Type B pancreatic cell (in vitro differentiated cells): Measurements from ENCODE around the gene SYNJ2. TPM values are rescaled to one million over a fixed set of nuclear protein-coding genes. Genes with fewer than 3 reads are reported as not detected.

Source experiments
- DNase-seq: peaks from one replicate; pipeline ENCODE4 v3.0.0; 2021; ENCODE audit warnings: mixed read lengths; ENCODE audit not compliant: unreplicated experiment; ENCODE audit errors: extremely low spot score
- H3K27ac Mint-ChIP-seq: 2 replicates; pipeline ENCODE4 v1.8.0; 2021; ENCODE audit warnings: mild to moderate bottlenecking, mixed read lengths
- H3K27me3 Mint-ChIP-seq: 2 replicates; pipeline ENCODE4 v1.8.0; 2021; ENCODE audit warnings: mixed read lengths
- H3K36me3 Mint-ChIP-seq: 2 replicates; pipeline ENCODE4 v1.8.0; 2021; ENCODE audit warnings: mixed read lengths
- H3K4me1 Mint-ChIP-seq: one replicate; pipeline ENCODE4 v1.8.0; 2021; ENCODE audit warnings: mixed read lengths; ENCODE audit not compliant: unreplicated experiment
- H3K4me3 Mint-ChIP-seq: 2 replicates; pipeline ENCODE4 v1.8.0; 2021; ENCODE audit warnings: mild to moderate bottlenecking, mixed read lengths
- H3K9me3 Mint-ChIP-seq: 2 replicates; pipeline ENCODE4 v1.8.0; 2021; ENCODE audit warnings: mixed read lengths
- total RNA-seq: library from RNA; stranded (reverse); gene quantifications from 2 replicates; pipeline ENCODE4 v1.2.1, GENCODE V29; 2021; ENCODE audit warnings: low replicate concordance
- TF ChIP-seq, protein P1 (sequence below): fragments of 200-600 bp; sonication (generic); conservative IDR thresholded peaks from 2 replicates; pipeline ENCODE4 v1.5.0; 2021; ENCODE audit warnings: antibody characterized with exemption, mild to moderate bottlenecking

Gene SYNJ2
- total RNA-seq, 1 donor from 2014 or later, result 17.0 TPM

DNA sequence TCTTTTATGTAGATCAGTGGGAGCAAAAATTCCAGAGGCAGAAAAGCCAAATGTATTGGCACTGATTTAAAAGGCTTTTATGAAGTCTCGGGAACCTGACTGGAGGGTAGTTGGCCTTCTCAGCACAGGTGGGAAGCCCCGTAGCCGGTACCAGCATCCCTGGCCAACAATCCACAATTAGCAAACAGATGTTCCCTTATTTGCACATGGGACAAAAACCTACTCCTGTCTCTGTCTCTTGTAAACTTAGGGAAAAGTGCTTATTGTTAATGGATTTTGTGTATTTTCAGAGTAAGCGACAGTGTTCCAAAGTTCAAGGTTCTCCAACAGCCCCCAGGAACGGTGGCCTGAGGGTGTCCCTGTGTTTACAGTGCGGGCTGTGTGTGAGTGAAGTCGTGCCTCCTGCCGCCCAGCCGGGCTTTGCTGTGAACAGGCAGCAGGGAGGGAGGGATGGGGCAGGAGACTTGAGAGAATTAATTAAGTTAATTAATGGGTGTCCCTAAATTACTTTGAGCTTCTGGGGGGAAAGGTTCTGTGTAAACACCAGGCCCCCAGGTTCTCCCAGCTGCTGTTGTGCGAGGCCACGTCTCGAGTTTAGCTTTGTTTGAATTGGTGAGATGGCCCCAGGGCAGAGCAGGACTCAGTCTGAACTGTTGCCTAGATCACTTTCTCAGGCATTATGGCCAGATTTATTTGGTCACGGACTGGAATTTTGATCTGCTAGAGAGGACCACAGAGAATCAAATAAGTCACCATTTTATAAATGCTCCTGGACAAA lies 3.9 kb downstream of the SYNJ2 start:
- H3K27me3 Mint-ChIP-seq, result peaks cover 1% of the 10 kb centered on the region
- no peak for DNase-seq
- no peaks in the 10 kb centered on the region for H3K9me3 Mint-ChIP-seq
- TF ChIP-seq, protein P1, sequence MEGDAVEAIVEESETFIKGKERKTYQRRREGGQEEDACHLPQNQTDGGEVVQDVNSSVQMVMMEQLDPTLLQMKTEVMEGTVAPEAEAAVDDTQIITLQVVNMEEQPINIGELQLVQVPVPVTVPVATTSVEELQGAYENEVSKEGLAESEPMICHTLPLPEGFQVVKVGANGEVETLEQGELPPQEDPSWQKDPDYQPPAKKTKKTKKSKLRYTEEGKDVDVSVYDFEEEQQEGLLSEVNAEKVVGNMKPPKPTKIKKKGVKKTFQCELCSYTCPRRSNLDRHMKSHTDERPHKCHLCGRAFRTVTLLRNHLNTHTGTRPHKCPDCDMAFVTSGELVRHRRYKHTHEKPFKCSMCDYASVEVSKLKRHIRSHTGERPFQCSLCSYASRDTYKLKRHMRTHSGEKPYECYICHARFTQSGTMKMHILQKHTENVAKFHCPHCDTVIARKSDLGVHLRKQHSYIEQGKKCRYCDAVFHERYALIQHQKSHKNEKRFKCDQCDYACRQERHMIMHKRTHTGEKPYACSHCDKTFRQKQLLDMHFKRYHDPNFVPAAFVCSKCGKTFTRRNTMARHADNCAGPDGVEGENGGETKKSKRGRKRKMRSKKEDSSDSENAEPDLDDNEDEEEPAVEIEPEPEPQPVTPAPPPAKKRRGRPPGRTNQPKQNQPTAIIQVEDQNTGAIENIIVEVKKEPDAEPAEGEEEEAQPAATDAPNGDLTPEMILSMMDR, result no peak
- peaks cover 33% of the 10 kb centered on the region for H3K4me1 Mint-ChIP-seq
- H3K4me3 Mint-ChIP-seq, result peak overlapping the region; percentile 36
- H3K36me3 Mint-ChIP-seq, result no peaks in the 10 kb centered on the region
- H3K27ac Mint-ChIP-seq, result peak overlapping the region; percentile 72

DNA sequence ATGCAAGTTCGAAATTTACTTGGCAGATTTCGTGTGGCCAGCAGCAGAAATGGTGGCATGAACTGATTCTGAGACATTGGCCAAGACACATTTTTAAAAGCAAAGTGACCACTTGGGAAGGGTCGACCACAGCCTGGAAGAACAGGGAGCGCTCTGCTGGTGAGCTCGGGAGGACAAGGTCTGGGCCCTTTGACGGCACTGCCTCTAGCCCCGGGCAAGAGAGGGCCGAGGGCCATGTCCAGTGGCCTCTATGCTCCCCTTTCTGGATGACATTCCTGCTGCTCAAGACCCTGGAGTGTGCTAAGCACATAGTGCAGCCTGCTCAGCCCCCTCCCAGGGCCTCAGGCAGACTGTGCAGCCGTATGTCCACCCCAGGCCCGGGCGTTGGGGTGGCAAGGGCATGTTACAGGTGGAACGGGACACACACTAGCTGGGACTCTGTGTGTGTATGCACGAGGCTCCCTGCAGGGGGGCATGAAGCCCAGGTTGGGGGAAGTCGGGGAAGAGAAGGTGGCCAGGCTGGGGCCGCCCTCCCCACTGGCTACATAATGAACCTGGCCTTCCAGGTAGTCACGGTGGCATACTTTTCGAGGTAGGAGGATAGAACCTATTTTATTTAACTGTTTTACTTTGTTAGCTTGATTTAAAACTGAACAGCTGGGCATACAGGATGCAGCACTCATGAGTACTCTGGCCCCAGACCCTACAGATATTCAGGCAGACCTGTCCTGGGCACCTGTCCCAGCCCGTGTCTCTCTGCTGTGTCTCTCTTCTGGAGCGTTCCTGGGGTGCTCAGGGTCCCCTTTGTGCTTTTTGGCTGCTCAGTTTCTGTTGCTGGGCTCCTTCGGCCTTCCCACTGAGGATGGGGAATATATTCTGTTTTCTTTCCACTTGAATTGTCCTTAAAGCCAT lies 6.4 kb downstream of the SYNJ2 start:
- H3K27ac Mint-ChIP-seq, result peak overlapping the region; percentile 46
- no peaks in the 10 kb centered on the region for H3K27me3 Mint-ChIP-seq
- TF ChIP-seq, protein P1, result no peak
- peaks cover 37% of the 10 kb centered on the region for H3K4me1 Mint-ChIP-seq
- H3K9me3 Mint-ChIP-seq, result peaks cover 4% of the 10 kb centered on the region
- H3K36me3 Mint-ChIP-seq, result peaks cover 4% of the 10 kb centered on the region
- DNase-seq, result no peak
- no peak overlapping the region for H3K4me3 Mint-ChIP-seq

DNA sequence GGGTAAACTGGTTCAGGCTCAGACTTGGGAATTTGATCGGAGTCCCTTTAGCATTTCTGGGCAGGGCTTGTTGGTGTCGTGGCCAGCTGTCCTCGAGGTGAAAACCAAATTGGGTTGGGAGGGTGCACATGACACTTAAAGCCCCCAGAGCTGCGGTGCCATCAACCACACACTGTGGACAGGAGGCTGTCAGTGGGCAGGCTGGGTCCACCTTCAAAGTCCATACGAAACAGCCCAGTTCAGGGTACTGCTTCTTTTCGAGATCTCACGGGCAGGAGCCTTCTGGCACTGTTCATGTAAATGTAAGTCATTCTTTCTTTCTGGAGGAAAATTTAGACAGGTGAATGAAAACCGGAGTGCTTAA lies 7.0 kb downstream of the SYNJ2 start:
- Mint-ChIP-seq H3K4me3 (no peak overlapping the region), H3K27me3 (no peaks in the 10 kb centered on the region), H3K36me3 (peaks cover 9% of the 10 kb centered on the region), H3K9me3 (peaks cover 4% of the 10 kb centered on the region), H3K4me1 (peaks cover 38% of the 10 kb centered on the region), H3K27ac (no peak overlapping the region)
- no peak for DNase-seq
- TF ChIP-seq, protein P1, result no peak

DNA sequence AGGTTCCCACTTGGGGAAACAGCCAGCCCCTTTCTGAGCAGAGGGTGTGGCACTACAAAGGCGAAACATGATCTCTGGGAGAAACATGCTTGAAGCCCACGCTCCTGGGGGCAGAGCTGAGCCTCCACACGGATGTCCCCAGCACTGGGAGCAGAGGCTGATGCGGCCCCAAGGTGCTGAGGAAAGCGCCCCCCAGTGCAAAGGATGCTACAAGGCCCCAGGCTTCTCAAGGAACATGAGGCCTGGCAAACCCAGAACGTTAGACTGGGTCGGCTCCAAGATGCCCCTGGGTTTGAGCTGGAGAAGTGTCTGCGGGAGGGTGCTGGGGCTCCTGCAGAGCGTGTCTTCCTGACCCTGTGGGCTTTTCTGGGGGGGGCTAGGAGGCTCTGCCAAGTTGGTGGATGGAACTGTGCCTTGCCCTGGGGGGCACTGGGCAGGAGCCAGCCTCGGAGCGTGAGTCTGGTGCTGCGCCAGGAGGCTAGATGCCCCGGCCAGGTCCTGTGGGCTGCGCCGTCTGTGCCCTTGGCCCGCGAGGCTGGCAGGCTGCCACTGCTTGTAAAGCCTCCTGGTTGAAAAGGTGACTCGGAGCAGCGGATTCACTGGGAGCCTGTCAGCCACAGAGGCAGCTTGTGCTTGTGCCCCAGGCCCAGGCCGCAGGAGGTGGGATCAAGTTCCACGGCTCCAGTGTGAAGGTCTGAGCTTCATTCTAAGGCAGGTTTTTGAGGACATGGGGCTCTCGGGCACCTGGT lies 8.1 kb downstream of the SYNJ2 start:
- no peaks in the 10 kb centered on the region for H3K27me3 Mint-ChIP-seq
- H3K27ac Mint-ChIP-seq, result peak overlapping the region; percentile 56
- no peak for DNase-seq
- H3K4me1 Mint-ChIP-seq, result peaks cover 42% of the 10 kb centered on the region
- TF ChIP-seq, protein P1, result no peak
- H3K36me3 Mint-ChIP-seq, result peaks cover 9% of the 10 kb centered on the region
- H3K9me3 Mint-ChIP-seq, result peaks cover 4% of the 10 kb centered on the region
- peak overlapping the region; percentile 22 for H3K4me3 Mint-ChIP-seq

DNA sequence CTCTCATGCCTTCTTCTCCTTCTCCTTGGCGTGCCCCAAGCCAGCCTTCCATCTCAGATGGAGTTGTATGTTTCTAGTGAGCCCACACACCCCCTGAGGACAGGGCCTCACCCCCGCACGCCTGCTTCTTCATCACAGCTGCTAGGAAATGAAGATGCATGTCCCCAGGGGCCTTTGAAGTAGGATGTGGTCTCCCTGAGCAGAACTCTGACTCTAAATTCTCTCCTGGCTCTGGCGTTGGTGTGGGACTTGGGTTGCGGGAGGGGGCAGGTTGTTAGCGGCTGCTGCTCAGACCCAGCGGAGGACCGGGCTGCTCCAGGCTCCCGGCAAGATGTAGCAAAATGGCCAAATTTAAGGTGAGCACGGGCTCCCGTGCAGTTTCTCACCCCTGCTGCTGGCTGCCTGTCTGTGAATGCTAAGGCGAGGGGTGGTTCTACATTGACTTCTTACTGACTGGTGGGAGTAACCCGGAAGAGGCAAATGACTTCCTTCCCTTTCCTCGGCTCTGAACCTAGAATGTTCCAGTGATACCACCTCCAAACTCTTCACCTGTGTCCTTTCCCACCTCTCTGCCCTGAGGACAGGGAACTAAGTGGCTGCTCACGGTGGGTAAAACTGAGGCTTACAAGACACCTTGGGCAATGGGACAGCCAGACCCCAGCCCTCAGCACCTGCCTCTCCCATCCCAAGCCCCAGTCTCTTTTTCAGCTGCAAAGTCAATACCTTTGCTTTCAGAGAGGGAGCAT lies 8.8 kb downstream of the SYNJ2 start:
- H3K4me3 Mint-ChIP-seq, result no peak overlapping the region
- H3K27me3 Mint-ChIP-seq, result no peaks in the 10 kb centered on the region
- H3K36me3 Mint-ChIP-seq, result peaks cover 9% of the 10 kb centered on the region
- no peak overlapping the region for H3K27ac Mint-ChIP-seq
- H3K4me1 Mint-ChIP-seq, result peaks cover 37% of the 10 kb centered on the region
- no peak for DNase-seq
- peaks cover 4% of the 10 kb centered on the region for H3K9me3 Mint-ChIP-seq
- TF ChIP-seq, protein P1, result no peak
